Esophagus (tissue), 2 donors: ENCODE results near the gene L3MBTL3. TPM values are rescaled to one million over a fixed set of nuclear protein-coding genes. Genes with fewer than 3 reads are reported as not detected.

ENCODE experiments used
- H3K27ac ChIP-seq, 2 donors: one replicate each; pipeline ENCODE4 v1.5.1; 2013; ENCODE audit warnings: low read depth in 2 of 2, mild to moderate bottlenecking in 2 of 2, inconsistent platforms in 1 of 2, low read length in 1 of 2, moderate library complexity in 1 of 2
- H3K27me3 ChIP-seq, 2 donors: one replicate each; pipeline ENCODE4 v1.6.1; 2013; ENCODE audit warnings: low read length in 2 of 2, control low read depth in 1 of 2, mild to moderate bottlenecking in 1 of 2; ENCODE audit not compliant: insufficient read depth in 2 of 2, control insufficient read depth in 1 of 2
- H3K36me3 ChIP-seq, 2 donors: one replicate each; pipeline ENCODE4 v1.6.1; 2013; ENCODE audit warnings: low read length in 1 of 2; ENCODE audit not compliant: control insufficient read depth in 2 of 2, insufficient read depth in 2 of 2
- H3K4me1 ChIP-seq, 2 donors: one replicate each; pipeline ENCODE4 v1.6.1; 2013; ENCODE audit warnings: low read length in 1 of 2; ENCODE audit not compliant: control insufficient read depth in 2 of 2, insufficient read depth in 2 of 2
- H3K4me3 ChIP-seq, 2 donors: one replicate each; pipeline ENCODE4 v1.5.1; 2013; ENCODE audit warnings: low read length in 2 of 2, mild to moderate bottlenecking in 2 of 2, low read depth in 1 of 2, moderate library complexity in 1 of 2
- H3K9me3 ChIP-seq, 2 donors: one replicate each; pipeline ENCODE4 v1.6.1; 2013; ENCODE audit warnings: mild to moderate bottlenecking in 2 of 2, low read depth in 1 of 2, low read length in 1 of 2, moderate library complexity in 1 of 2; ENCODE audit not compliant: control insufficient read depth in 2 of 2, insufficient read depth in 1 of 2
- WGBS, 2 donors: extraction: QIAGEN DNeasy Blood & Tissue Kit; methylation state at CpG; one replicate each; pipeline ENCODE4 v1.1.7; 2013; 5-methylcytosine and 5-hydroxymethylcytosine counted together
- polyA plus RNA-seq, 2 donors: library from polyadenylated mRNA; stranded (reverse); fragments of 200-250 nt; gene quantifications; one replicate each; pipeline ENCODE4 v1.2.3, GENCODE V29; 2013
- donor health status: healthy with polysubstance abuse.
- donor health status: Bipolar disorder and iron deficiency.

L3MBTL3 gene
- polyA plus RNA-seq, 2 donors: 0.94 to 1.4 TPM

- Histone ChIP-seq H3K9me3 (no peaks in the 10 kb centered on the region), H3K4me1 (no peaks in the 10 kb centered on the region), H3K27ac (no peak overlapping the region), H3K27me3 (no peaks in the 10 kb centered on the region), H3K4me3 (no peak overlapping the region), H3K36me3 (no peaks in the 10 kb centered on the region)
- 60 to 68% methylated on average over 4 of the region's 4 CpGs for WGBS, 2 donors
These were observed 17.6 kb upstream of the L3MBTL3 start for GRCh38 chr6:130000526-130001421.

GRCh38 chr6:130008236-130008873 is 10.0 kb upstream of the L3MBTL3 start:
- no peaks in the 10 kb centered on the region for H3K9me3 ChIP-seq
- H3K36me3 ChIP-seq: no peaks in the 10 kb centered on the region
- H3K4me3 ChIP-seq: no peak overlapping the region
- no peaks in the 10 kb centered on the region for H3K4me1 ChIP-seq
- H3K27me3 ChIP-seq: no peaks in the 10 kb centered on the region
- 71 to 83% methylated on average over 4 of the region's 4 CpGs for WGBS, 2 donors
- H3K27ac ChIP-seq: no peak overlapping the region

- 76 to 78% methylated on average over 5 of the region's 5 CpGs for WGBS, 2 donors
- Histone ChIP-seq H3K36me3 (no peaks in the 10 kb centered on the region), H3K27me3 (no peaks in the 10 kb centered on the region), H3K27ac (no peak overlapping the region), H3K4me3 (no peak overlapping the region), H3K9me3 (no peaks in the 10 kb centered on the region), H3K4me1 (no peaks in the 10 kb centered on the region)
These were observed 9.2 kb upstream of the L3MBTL3 start for GRCh38 chr6:130009146-130009545.

- no peaks in the 10 kb centered on the region for H3K9me3 ChIP-seq
- WGBS, 2 donors: 91 to 94% methylated on average over 2 of the region's 2 CpGs
These were observed 8.0 kb upstream of the L3MBTL3 start for GRCh38 chr6:130010387-130010786.

GRCh38 chr6:130012728-130013127 is 5.7 kb upstream of the L3MBTL3 start:
- Histone ChIP-seq H3K36me3 (no peaks in the 10 kb centered on the region), H3K4me3 (no peak overlapping the region), H3K4me1 (no peaks in the 10 kb centered on the region), H3K27ac (no peak overlapping the region), H3K27me3 (no peaks in the 10 kb centered on the region), H3K9me3 (no peaks in the 10 kb centered on the region)
- 83 to 92% methylated on average over 4 of the region's 4 CpGs for WGBS, 2 donors

More at GRCh38 chr6:130010387-130010786, 8.0 kb upstream of the L3MBTL3 start:
- H3K27ac ChIP-seq: no peak overlapping the region
- H3K4me3 ChIP-seq: no peak overlapping the region
- H3K27me3 ChIP-seq: no peaks in the 10 kb centered on the region
- no peaks in the 10 kb centered on the region for H3K4me1 ChIP-seq
- no peaks in the 10 kb centered on the region for H3K36me3 ChIP-seq

- H3K9me3 ChIP-seq: no peaks in the 10 kb centered on the region
- H3K27me3 ChIP-seq: no peaks in the 10 kb centered on the region
- H3K36me3 ChIP-seq: no peaks in the 10 kb centered on the region
- H3K4me3 ChIP-seq: peak overlapping the region; percentile 70 to 91
- H3K27ac ChIP-seq: peak overlapping the region; percentile 47 to 81
- H3K4me1 ChIP-seq: no peaks in the 10 kb centered on the region
- 0 to 2% methylated on average over 24 to 54 of the region's 54 CpGs for WGBS, 2 donors
These were observed 454 bp downstream of the L3MBTL3 start for GRCh38 chr6:130018744-130019325.

GRCh38 chr6:130019326-130020072 is 1.1 kb downstream of the L3MBTL3 start:
- no peaks in the 10 kb centered on the region for H3K36me3 ChIP-seq
- no peaks in the 10 kb centered on the region for H3K4me1 ChIP-seq
- peak overlapping the region; percentile 70 to 91 for H3K4me3 ChIP-seq
- H3K27ac ChIP-seq: peak overlapping the region; percentile 52 to 81
- H3K27me3 ChIP-seq: no peaks in the 10 kb centered on the region
- no peaks in the 10 kb centered on the region for H3K9me3 ChIP-seq
- WGBS, 2 donors: 0 to 1% methylated on average over 75 to 116 of the region's 116 CpGs

GRCh38 chr6:130020073-130020906 is 1.9 kb downstream of the L3MBTL3 start:
- Histone ChIP-seq H3K4me1 (no peaks in the 10 kb centered on the region), H3K36me3 (no peaks in the 10 kb centered on the region), H3K27ac (peak overlapping the region; percentile 74 to 81), H3K27me3 (no peaks in the 10 kb centered on the region), H3K9me3 (no peaks in the 10 kb centered on the region), H3K4me3 (peak overlapping the region; percentile 70 to 84)
- 0 to 1% methylated on average over 57 to 84 of the region's 84 CpGs for WGBS, 2 donors
